SU-DHL-6 (cell line): ENCODE data around the gene FGFBP2.

ENCODE experiments used
- CTCF ChIP-seq: fragments of 200-600 bp; sonication (generic); IDR thresholded peaks from one replicate; pipeline ENCODE4 v1.5.1; 2017; ENCODE audit warnings: antibody characterized with exemption, mild to moderate bottlenecking, low read length, moderate library complexity; ENCODE audit not compliant: insufficient read depth, poor library complexity, severe bottlenecking
- EZH2phosphoT487 ChIP-seq: fragments of 200-600 bp; sonication (generic), shearing (Covaris generic); conservative IDR thresholded peaks from 2 replicates; pipeline ENCODE4 v1.6.1; 2018; ENCODE audit warnings: mild to moderate bottlenecking, antibody characterized with exemption, low read length, moderate library complexity, mixed read lengths

- TF ChIP-seq CTCF (no peak), EZH2phosphoT487 (no peak)
These were observed 26.5 kb downstream of the FGFBP2 start for GRCh38 chr4:15936495-15936894.
